GM21526 (cell line): ENCODE results near the gene RBPJL.

Source experiments
- ATAC-seq: cut with Tn5 transposase; IDR thresholded peaks from one replicate; pipeline ENCODE4 v1.9.1; 2021; ENCODE audit warnings: moderate library complexity; ENCODE audit not compliant: unreplicated experiment, low FRiP score

The RBPJL gene

DNA sequence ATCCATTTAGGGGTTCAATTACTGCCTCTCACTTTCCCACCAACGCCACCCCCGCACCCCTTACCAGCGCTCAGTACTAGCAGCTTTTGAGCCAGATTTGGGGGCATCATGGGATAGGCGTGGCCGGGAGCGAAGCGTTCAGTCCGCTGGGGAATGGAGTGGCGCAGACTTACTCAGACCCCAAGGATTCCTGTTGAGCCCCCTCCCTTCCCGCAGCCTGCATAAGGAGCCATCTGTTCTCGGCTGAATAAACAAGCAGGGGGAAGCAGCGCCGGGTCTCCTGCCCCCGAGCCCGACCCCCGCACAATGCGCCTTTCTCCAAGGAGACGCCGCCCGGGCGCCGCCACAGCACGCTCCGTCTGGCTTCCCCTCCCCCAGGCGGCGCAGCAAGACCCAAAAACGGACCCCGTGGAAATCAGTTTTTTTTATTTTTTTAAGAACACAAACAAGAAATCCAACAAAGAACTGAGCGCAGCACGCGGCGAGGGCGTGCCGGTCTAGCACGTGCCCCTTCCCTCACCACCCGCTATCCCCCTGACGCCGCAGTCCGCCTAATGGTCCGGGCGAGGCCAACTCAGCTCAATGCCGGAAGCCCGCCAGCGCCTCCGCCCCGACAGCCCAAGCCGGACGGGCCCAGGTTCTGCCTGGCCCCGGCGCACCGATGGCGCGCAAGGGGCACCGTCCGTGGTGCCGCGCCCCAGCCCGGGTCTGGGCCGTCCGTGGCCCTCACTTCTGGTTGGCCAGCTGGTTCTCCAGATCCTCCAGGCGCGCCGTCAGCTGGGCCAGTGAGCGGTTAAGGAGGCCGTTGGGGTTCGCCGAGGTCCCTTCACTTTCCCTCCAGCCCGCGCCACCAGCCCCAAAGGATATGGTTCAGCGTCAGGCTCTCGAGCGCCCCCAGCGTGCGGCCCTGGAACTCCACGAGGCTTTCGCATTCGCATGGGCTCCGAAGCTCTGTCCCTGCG, 13.3 kb upstream of the RBPJL start:
- ATAC-seq: no peak

DNA sequence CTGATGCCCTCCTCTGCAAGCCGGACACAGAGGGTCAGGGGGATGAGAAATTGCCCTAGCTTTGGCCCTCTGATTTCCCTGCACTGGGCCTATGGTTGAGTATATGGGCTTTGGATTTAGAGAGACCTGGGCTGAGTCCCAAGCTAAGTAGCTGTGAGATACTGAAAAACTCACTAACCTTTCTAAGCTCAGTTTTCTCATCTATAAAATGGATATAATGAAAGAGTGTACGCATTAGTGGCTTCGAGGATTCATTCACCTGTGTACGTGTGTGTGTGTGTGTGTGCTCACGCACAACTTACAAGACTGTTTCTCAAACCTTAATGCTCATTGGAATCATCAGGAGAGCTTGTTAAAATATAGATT, 12.7 kb upstream of the RBPJL start:
- no peak for ATAC-seq

GRCh38 chr20:45294659-45295058, 12.0 kb upstream of the RBPJL start:
- ATAC-seq: no peak

DNA sequence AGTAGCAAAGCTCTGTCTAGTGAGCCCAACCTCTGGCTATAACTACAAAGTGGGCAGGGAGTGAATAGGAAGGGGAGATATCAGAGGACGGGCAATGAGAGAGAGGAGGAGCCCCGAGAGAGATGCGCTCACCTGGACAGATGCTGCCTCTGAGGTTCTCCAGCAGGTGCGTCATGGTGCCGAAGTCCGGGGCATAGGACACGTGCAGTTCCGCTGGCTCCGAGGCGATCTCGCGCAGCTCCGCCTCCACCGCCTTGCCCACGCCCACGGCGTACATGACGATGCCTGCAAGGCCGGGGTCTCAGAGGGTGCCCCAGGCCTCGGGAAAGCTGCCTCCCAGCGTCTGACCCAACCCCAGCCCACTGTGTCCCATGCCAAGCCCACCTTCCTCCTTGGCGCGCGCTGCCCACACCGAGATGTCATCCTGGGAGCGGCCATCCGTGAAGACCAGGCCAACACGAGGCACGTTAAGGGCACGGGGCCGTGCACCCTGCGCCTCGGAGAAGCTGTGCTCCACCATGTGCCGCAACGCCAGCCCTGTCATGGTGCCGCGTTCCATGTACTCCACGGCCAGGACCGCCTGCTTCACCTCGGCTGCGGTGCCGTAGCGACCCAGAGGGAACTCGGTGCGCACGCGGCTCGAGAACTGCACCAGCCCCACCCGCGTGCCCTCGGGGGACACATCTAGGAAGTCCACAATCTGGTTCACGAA, 8.7 kb upstream of the RBPJL start:
- no peak for ATAC-seq

DNA sequence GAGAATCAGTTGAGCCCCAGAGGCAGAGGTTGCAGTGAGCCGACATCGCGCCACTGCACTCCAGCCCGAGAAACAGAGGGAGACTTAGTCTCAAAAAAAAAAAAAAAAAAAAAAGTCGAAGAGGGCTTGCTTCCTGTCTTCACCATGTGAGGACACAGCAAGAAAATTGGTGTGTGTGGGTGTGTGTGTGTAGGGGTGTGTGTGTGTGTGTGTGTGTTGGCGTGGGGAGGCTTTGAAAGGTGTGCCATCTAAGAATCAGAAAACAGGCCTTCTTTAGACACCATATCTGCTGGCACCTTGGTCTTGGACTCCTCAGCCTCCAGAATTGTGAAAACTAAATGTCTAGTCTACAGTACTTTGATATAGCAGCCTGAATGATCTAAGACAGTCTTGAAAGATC, 6.9 kb upstream of the RBPJL start:
- ATAC-seq: no peak

GRCh38 chr20:45300961-45301360, 5.7 kb upstream of the RBPJL start:
- ATAC-seq: peak; percentile 66

GRCh38 chr20:45301824-45302271, 4.8 kb upstream of the RBPJL start:
- no peak for ATAC-seq

- no peak for ATAC-seq
Observed at GRCh38 chr20:45303586-45304463, 2.8 kb upstream of the RBPJL start.

GRCh38 chr20:45304464-45304999, 2.1 kb upstream of the RBPJL start:
- ATAC-seq: no peak

- ATAC-seq: no peak
Observed at GRCh38 chr20:45305262-45305661, 1.4 kb upstream of the RBPJL start.

DNA sequence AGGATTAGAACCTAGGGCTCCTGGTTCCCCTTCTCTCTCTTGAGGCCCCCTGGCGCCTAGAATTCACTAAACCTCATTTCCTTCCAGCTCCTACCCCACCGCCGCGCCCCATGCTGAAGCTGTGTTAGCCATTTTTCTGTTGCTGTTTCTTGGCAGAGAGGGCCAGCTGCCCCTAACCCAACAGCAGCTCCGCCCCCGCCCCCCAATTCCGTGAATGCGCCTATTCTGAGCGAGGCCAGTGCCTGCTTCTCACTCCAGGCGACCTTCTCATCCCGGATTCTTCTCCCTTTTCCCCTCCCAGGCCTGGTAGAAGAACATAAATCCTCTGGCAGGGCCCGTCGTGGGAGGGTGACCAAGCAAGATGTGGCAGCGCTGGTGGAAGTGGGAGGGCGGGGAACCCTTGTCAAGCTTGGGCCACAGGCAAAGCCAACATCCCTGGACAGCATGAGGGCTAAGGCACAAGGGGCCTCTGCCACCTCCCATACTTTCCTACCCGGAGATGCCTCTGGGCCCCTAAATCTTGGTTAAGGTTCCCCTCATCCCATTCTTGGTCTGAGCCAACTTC, 518 bp downstream of the RBPJL start:
- ATAC-seq: no peak

- ATAC-seq: no peak
Observed at GRCh38 chr20:45308117-45308778, 1.6 kb downstream of the RBPJL start, which contains the start of gene MATN4. Gene MATN4 (minus strand): TSS chr20:45308299. CDS start chr20:45305582, 2,717 bp downstream.

GRCh38 chr20:45309075-45309474, 2.4 kb downstream of the RBPJL start:
- ATAC-seq: no peak

DNA sequence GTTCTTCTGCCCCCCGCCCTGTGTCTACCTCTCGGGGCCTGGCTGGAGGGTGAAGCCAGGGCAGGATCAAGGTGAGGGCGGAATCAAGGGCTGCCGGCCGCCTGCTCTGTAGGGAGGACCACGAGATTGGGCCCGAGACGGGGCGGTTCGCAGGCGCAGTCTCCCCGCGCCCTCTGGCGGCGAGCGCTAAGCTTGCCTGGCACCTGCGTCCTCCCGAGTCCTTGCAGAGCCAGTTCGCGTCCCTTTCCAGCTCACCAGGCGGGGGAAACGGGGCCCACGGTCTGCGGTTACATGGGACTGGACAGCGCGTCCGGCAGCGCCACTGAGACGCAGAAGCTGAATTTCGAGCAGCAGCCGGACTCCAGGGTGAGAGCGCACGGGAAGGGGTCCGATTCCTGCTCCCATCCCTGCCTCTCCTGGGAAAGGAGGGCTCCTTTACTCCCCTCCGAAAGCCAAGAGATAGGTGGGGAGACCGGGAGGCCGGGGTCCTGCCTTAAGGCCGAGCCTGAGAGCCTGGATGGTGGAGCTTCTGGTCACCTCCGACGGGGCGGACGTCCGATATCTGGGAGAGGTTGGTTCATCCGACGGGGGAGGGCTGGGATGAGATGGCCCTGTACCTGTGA, 5.1 kb downstream of the RBPJL start:
- ATAC-seq: no peak

DNA sequence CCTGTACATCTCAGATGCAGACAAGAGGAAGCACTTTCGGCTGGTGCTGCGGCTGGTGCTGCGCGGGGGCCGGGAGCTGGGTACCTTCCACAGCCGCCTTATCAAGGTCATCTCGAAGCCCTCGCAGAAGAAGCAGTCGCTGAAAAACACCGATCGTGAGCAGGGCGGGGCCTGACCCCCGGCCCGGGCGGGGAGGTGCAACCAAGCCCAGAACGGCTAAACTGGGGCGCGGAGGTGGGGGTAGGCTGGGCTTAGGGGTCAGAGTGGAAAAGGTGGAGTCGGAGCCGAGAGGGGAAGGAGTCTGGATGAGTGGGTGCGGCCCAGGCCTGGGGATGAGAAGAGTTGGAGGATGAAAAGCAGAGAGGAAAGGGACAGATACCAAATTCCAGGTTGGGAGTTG, 5.6 kb downstream of the RBPJL start:
- ATAC-seq: no peak

DNA sequence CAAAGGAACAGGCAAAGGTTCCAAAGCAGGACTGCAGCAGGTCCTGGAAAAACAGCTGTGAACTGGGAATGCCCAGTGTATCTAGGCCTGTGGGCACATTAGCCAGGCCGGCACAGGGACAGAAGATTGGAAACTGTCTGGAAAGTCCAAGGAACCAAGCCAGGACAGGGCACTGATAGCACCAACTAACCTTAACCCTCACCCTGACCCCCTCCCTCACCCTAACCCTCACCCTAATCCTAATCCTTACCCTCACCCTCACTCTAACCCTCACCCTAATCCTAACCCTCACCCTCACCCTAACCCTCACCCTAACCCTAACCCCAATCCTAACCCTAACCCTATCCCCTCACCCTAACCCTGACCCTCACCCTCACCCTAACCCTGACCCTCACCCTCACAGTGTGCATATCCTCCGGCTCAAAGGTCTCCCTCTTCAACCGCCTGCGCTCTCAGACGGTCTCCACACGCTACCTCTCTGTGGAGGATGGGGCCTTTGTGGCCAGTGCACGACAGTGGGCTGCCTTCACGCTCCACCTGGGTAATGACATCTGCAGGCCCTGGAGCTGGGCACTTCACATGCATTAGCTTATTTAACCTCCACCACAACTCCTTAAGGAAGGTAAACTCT, 6.5 kb downstream of the RBPJL start:
- ATAC-seq: no peak

GRCh38 chr20:45313943-45314342, 7.3 kb downstream of the RBPJL start:
- ATAC-seq: no peak

GRCh38 chr20:45315672-45316071, 9.0 kb downstream of the RBPJL start:
- ATAC-seq: no peak
